Ovary (tissue), 3 donors: ENCODE measurements around the gene TNS1.

ENCODE experiments used
- EP300 ChIP-seq: sonication (generic); formaldehyde crosslinking; IDR thresholded peaks from one replicate; pipeline ENCODE4 v1.6.1; 2017; ENCODE audit warnings: antibody characterized with exemption
- TF ChIP-seq, protein P1 (sequence below), 3 donors: fragments of 450-650 bp in 2 of 3; fragments of 200-600 bp in 1 of 3; IDR thresholded peaks; one replicate each; pipeline versions ENCODE4 v1.5.1 to v1.8.0; 2016 to 2022; ENCODE audit warnings: antibody characterized with exemption in 3 of 3, mild to moderate bottlenecking in 1 of 3
- donor health status: DM: no; HTN: no; CAD: no.

DNA sequence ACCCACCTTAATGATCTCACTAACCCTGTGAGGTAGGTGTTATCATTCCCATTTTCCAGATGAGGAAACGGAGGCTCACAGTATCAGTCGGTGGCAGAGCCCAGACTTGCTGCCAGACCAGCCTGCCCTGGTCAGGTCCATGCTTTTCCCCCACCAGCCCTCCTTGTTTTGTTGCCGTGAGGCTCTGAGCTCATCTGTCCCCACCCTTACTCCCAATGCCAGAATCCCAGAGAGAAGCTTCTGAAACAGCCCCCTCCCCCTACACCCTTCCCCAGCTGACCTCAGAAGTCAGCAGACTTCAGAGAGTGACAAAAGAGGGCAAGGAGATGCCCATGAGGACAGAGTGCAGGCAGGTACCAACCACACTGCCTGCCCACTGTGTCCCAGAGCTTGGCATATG is 20.8 kb upstream of the TNS1 start:
- TF ChIP-seq, protein P1, sequence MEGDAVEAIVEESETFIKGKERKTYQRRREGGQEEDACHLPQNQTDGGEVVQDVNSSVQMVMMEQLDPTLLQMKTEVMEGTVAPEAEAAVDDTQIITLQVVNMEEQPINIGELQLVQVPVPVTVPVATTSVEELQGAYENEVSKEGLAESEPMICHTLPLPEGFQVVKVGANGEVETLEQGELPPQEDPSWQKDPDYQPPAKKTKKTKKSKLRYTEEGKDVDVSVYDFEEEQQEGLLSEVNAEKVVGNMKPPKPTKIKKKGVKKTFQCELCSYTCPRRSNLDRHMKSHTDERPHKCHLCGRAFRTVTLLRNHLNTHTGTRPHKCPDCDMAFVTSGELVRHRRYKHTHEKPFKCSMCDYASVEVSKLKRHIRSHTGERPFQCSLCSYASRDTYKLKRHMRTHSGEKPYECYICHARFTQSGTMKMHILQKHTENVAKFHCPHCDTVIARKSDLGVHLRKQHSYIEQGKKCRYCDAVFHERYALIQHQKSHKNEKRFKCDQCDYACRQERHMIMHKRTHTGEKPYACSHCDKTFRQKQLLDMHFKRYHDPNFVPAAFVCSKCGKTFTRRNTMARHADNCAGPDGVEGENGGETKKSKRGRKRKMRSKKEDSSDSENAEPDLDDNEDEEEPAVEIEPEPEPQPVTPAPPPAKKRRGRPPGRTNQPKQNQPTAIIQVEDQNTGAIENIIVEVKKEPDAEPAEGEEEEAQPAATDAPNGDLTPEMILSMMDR (IDR thresholded peaks at IDR 0.05), result no peak
- no peak for TF ChIP-seq EP300
